Stimulated activated CD8-positive, alpha-beta memory T cell treated with anti-CD3 and anti-CD28 coated beads, Interleukin-7, amount 100 ng/mL, for 1 hour (primary cell): ENCODE measurements around the gene VPS13A.
"Not testable (repeated sequence)": the region's sequence is repeated elsewhere in the genome, so short reads cannot be mapped to it uniquely, and the experiment has no call there.

Experiments
- DNase-seq, 2 donors: peaks; one replicate each; pipeline ENCODE4 v3.0.0-alpha.2; 2020; ENCODE audit warnings: low read depth in 2 of 2

VPS13A gene

GRCh38 chr9:77183581-77183980 is 6.2 kb downstream of the VPS13A start:
- DNase-seq: no peak

- DNase-seq: no peak
Observed at GRCh38 chr9:77188242-77188641, 10.9 kb downstream of the VPS13A start.

- DNase-seq: no peak
Observed at GRCh38 chr9:77194423-77194822, 17.1 kb downstream of the VPS13A start.

GRCh38 chr9:77210116-77210515 is 32.8 kb downstream of the VPS13A start:
- DNase-seq: no peak

- no peak for DNase-seq
Observed at GRCh38 chr9:77211561-77211960, 34.2 kb downstream of the VPS13A start.

- DNase-seq: no peak
Observed at GRCh38 chr9:77212801-77213200, 35.5 kb downstream of the VPS13A start.

GRCh38 chr9:77215874-77216273 is 38.5 kb downstream of the VPS13A start:
- DNase-seq: no peak

GRCh38 chr9:77218612-77219011 is 41.3 kb downstream of the VPS13A start:
- no peak for DNase-seq

GRCh38 chr9:77221431-77221830 is 44.1 kb downstream of the VPS13A start:
- DNase-seq: no peak

- DNase-seq: no peak
Observed at GRCh38 chr9:77224746-77225312, 47.5 kb downstream of the VPS13A start.

- DNase-seq: no peak
Observed at GRCh38 chr9:77236693-77237092, 59.4 kb downstream of the VPS13A start.

- DNase-seq: no peak
Observed at GRCh38 chr9:77237896-77238295, 60.6 kb downstream of the VPS13A start.

- DNase-seq: no peak
Observed at GRCh38 chr9:77251050-77251449, 73.7 kb downstream of the VPS13A start.

- DNase-seq: no peak
Observed at GRCh38 chr9:77257275-77257674, 79.9 kb downstream of the VPS13A start.

GRCh38 chr9:77261605-77262004 is 84.3 kb downstream of the VPS13A start:
- DNase-seq: no peak

- not testable (repeated sequence) for DNase-seq
Observed at GRCh38 chr9:77267762-77268161, 90.4 kb downstream of the VPS13A start.

GRCh38 chr9:77271023-77271690 is 93.8 kb downstream of the VPS13A start:
- DNase-seq: no peak

GRCh38 chr9:77276799-77277198 is 99.5 kb downstream of the VPS13A start:
- DNase-seq: no peak

GRCh38 chr9:77277719-77278118 is 100.4 kb downstream of the VPS13A start:
- no peak for DNase-seq

GRCh38 chr9:77283991-77284390 is 106.7 kb downstream of the VPS13A start:
- no peak for DNase-seq

- no peak for DNase-seq
Observed at GRCh38 chr9:77284616-77285015, 107.3 kb downstream of the VPS13A start.

GRCh38 chr9:77290373-77290772 is 113.0 kb downstream of the VPS13A start:
- DNase-seq: no peak

GRCh38 chr9:77291714-77292113 is 114.4 kb downstream of the VPS13A start:
- no peak for DNase-seq

GRCh38 chr9:77293949-77294348 is 116.6 kb downstream of the VPS13A start:
- DNase-seq: no peak
